ENCODE results near the gene RUFY1. TPM values are rescaled to one million over a fixed set of nuclear protein-coding genes. Genes with fewer than 3 reads are reported as not detected.
A peak's percentile ranks its signal among the peaks of the same experiment; 100 is the strongest.

RUFY1 gene
- total and polyA plus RNA-seq, 9 of the 15 experiments (the other 6 are each of a cell fraction or from before 2014, with no cell fraction given): 5.0 to 41.7 (median 29.6) TPM

DNA sequence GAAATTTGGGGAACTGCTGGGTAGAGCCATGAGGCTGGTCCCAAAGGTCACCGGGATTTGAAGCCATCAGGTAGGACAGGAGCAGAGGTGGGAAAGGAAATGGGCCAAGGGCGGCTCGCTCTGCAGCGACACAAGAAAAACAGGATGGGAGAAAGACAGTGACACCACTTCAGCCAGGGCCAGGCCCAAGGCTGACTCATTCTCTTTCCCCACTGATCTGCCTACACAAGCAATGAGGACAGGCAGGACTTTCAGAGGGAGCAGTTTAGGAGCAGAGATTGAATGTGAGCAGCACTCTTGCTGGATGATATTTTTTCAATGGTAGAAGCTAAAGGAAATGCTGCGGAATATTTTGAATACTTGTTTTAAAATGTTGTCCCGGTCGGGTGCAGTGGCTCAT, 3.5 kb downstream of the RUFY1 start:
- ATAC-seq (no peak), DNase-seq (ENCODE audit: extremely low read depth in 1 of 4, low spot score in 3 of 4) (peak in 1 of 4 experiments; percentile 35), FAIRE-seq (no peak)
- intact Hi-C loops (cut with micrococcal nuclease) (loop anchor here (5.0 kb wide), 1 partner anchor 68 kb away; the partner anchor contains the start of gene HNRNPH1), in situ Hi-C loops (cut with MboI) (no loop called here)
- Histone ChIP-seq H3K36me3 (ENCODE audit: control insufficient read depth, insufficient read depth, low read length) (peaks cover 4% of the 10 kb centered on the region; the same call in 1 of the 3 replicates), H3K79me2 (ENCODE audit: control insufficient read depth, insufficient read depth, low read length) (peaks cover 58% of the 10 kb centered on the region), H3K4me1 (replicated peaks in 1 of 2; ENCODE audit: control insufficient read depth in 2 of 2, insufficient read depth in 2 of 2, low read length in 2 of 2) (peaks cover 5 to 13% of the 10 kb centered on the region in 2 experiments; a peak in 4 of 5 replicates), H2AFZ (ENCODE audit: low read depth, low read length) (no peak overlapping the region), H3K9ac (ENCODE audit: insufficient read depth in 1 of 2, low read depth in 2 of 2, low read length in 2 of 2) (peak overlapping the region in 1 of 2 experiments; percentile 55; a peak in 1 of 4 replicates), H3K4me2 (ENCODE audit: insufficient read depth, low read length) (no peak overlapping the region), H3K9me1 (ENCODE audit: control insufficient read depth, insufficient read depth, low read length) (no peaks in the 10 kb centered on the region), H3K9me3 (replicated peaks; ENCODE audit: control insufficient read depth, insufficient read depth, low read depth, low read length) (no peaks in the 10 kb centered on the region), H3K27ac (ENCODE audit: extremely low read depth, low read depth, low read length) (no peak overlapping the region), H3K27me3 (ENCODE audit: control insufficient read depth in 2 of 2, insufficient read depth in 2 of 2, low read length in 2 of 2) (no peaks in the 10 kb centered on the region), H3K4me3 (no peak overlapping the region), H4K20me1 (replicated peaks; ENCODE audit: control insufficient read depth, insufficient read depth, low read length) (no peaks in the 10 kb centered on the region)
- 68% methylated on average over 7 of the region's 7 CpGs for WGBS (ENCODE audit: insufficient coverage, low coverage, missing lambda C conversion rate)
- CTCF ChIA-PET (ENCODE audit: low intra/inter-chr PET ratio): no interaction called here
- BruUV-seq (replicated peaks): no TSS peak
- TF ChIP-seq TCF3 (CRISPR knock-in tag; IDR thresholded peaks at IDR 0.05): no peak
- no peak for TF ChIP-seq FOXA1 (IDR thresholded peaks at IDR 0.05; ENCODE audit: borderline replicate concordance)
- TF ChIP-seq, protein P1, sequence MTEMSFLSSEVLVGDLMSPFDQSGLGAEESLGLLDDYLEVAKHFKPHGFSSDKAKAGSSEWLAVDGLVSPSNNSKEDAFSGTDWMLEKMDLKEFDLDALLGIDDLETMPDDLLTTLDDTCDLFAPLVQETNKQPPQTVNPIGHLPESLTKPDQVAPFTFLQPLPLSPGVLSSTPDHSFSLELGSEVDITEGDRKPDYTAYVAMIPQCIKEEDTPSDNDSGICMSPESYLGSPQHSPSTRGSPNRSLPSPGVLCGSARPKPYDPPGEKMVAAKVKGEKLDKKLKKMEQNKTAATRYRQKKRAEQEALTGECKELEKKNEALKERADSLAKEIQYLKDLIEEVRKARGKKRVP (CRISPR knock-in tag; IDR thresholded peaks at IDR 0.05): no peak
- no peak for TF ChIP-seq ZNF766 (CRISPR knock-in tag; conservative IDR thresholded peaks at IDR 0.05)
- TF ChIP-seq HNRNPUL1 (IDR thresholded peaks at IDR 0.05; ENCODE audit: low read length): no peak
- TF ChIP-seq ZNF175 (CRISPR knock-in tag; IDR thresholded peaks at IDR 0.05; ENCODE audit: low read depth): no peak
- TF ChIP-seq, protein P2, sequence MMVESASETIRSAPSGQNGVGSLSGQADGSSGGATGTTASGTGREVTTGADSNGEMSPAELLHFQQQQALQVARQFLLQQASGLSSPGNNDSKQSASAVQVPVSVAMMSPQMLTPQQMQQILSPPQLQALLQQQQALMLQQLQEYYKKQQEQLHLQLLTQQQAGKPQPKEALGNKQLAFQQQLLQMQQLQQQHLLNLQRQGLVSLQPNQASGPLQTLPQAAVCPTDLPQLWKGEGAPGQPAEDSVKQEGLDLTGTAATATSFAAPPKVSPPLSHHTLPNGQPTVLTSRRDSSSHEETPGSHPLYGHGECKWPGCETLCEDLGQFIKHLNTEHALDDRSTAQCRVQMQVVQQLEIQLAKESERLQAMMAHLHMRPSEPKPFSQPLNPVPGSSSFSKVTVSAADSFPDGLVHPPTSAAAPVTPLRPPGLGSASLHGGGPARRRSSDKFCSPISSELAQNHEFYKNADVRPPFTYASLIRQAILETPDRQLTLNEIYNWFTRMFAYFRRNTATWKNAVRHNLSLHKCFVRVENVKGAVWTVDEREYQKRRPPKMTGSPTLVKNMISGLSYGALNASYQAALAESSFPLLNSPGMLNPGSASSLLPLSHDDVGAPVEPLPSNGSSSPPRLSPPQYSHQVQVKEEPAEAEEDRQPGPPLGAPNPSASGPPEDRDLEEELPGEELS (CRISPR knock-in tag; IDR thresholded peaks at IDR 0.05; ENCODE audit: borderline replicate concordance): no peak
- TF ChIP-seq, protein P3, sequence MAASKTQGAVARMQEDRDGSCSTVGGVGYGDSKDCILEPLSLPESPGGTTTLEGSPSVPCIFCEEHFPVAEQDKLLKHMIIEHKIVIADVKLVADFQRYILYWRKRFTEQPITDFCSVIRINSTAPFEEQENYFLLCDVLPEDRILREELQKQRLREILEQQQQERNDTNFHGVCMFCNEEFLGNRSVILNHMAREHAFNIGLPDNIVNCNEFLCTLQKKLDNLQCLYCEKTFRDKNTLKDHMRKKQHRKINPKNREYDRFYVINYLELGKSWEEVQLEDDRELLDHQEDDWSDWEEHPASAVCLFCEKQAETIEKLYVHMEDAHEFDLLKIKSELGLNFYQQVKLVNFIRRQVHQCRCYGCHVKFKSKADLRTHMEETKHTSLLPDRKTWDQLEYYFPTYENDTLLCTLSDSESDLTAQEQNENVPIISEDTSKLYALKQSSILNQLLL (CRISPR knock-in tag; IDR thresholded peaks at IDR 0.05; ENCODE audit: borderline replicate concordance): no peak
- TF ChIP-seq PML (IDR thresholded peaks at IDR 0.05; ENCODE audit: low read length): no peak
- TF ChIP-seq ELF1 (tag; IDR thresholded peaks at IDR 0.05): no peak
- peak; percentile 33; the same call in 1 of the 2 replicates for TF ChIP-seq JUND (IDR thresholded peaks at IDR 0.05; ENCODE audit: borderline replicate concordance, low read depth, low read length)
- no peak; the same call in 2 of the 3 replicates for TF ChIP-seq JUND (tag; IDR thresholded peaks at IDR 0.05; ENCODE audit: borderline replicate concordance, low read depth, low read length)
- TF ChIP-seq, protein P4, sequence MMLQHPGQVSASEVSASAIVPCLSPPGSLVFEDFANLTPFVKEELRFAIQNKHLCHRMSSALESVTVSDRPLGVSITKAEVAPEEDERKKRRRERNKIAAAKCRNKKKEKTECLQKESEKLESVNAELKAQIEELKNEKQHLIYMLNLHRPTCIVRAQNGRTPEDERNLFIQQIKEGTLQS (IDR thresholded peaks at IDR 0.05): peak; percentile 30; the same call in 1 of the 2 replicates
- TF ChIP-seq, protein P4 (CRISPR knock-in tag; conservative IDR thresholded peaks at IDR 0.05): no peak
- TF ChIP-seq KAT7 (CRISPR knock-in tag; IDR thresholded peaks at IDR 0.05; ENCODE audit: borderline replicate concordance): no peak
- no peak for TF ChIP-seq RCOR1 (IDR thresholded peaks at IDR 0.05; ENCODE audit: borderline replicate concordance in 1 of 2, low read depth in 2 of 2, low read length in 2 of 2)
- TF ChIP-seq ZC3H4 (CRISPR knock-in tag; IDR thresholded peaks at IDR 0.05; ENCODE audit: borderline replicate concordance): no peak
- no peak for TF ChIP-seq ZSCAN32 (CRISPR knock-in tag; IDR thresholded peaks at IDR 0.05)
- TF ChIP-seq TBP (optimal IDR thresholded peaks at IDR 0.05; ENCODE audit: low read depth, low read length): no peak
- POLR2A ChIA-PET: no interaction called here
